ENCODE results near the gene CES2.

DNA sequence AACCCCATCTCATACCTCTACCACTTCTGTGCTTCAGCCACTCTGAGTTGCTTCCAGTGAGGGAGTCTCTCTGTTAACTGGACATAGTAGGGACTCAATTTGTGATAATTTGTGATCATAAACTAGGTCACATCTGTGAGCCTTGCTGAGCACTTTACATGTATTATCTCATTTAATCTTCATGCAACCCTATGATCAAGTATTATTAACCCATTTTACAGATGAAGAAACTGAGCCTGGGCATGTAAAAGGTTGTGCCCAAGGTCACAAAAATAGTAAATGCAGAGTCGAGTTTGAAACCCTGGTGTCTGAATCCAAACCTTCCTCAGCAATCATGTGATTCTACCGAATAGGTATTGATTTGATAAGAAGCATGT, 36.4 kb upstream of the CES2 start:
- TF ChIP-seq TEAD4 (IDR thresholded peaks at IDR 0.05; ENCODE audit: low read length): no peak
- TF ChIP-seq TEAD4 (CRISPR knock-in tag; IDR thresholded peaks at IDR 0.05; ENCODE audit: borderline replicate concordance): no peak
- no peak for TF ChIP-seq C11orf30 (IDR thresholded peaks at IDR 0.05; ENCODE audit: low read depth)
- no peak for TF ChIP-seq TRIM28 (IDR thresholded peaks at IDR 0.05)
- no peak for TF ChIP-seq TCF7L2 (IDR thresholded peaks at IDR 0.05; ENCODE audit: low read depth, low read length)
- no peak for TF ChIP-seq EZH2 (IDR thresholded peaks at IDR 0.05; ENCODE audit: borderline replicate concordance, low read depth, low read length)
- TF ChIP-seq, protein P1, sequence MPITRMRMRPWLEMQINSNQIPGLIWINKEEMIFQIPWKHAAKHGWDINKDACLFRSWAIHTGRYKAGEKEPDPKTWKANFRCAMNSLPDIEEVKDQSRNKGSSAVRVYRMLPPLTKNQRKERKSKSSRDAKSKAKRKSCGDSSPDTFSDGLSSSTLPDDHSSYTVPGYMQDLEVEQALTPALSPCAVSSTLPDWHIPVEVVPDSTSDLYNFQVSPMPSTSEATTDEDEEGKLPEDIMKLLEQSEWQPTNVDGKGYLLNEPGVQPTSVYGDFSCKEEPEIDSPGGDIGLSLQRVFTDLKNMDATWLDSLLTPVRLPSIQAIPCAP (CRISPR knock-in tag; IDR thresholded peaks at IDR 0.05; ENCODE audit: borderline replicate concordance): no peak
- no peak for TF ChIP-seq GTF2A2 (tag; IDR thresholded peaks at IDR 0.05)
- TF ChIP-seq ETV1 (tag; conservative IDR thresholded peaks at IDR 0.05; ENCODE audit: low read depth): no peak
- no peak for TF ChIP-seq LCOR (CRISPR knock-in tag; IDR thresholded peaks at IDR 0.05)
- no peak for TF ChIP-seq CHD2 (IDR thresholded peaks at IDR 0.05; ENCODE audit: low read depth, low read length)
- no peak for TF ChIP-seq TARDBP (IDR thresholded peaks at IDR 0.05)
- no peak for TF ChIP-seq HNRNPK (IDR thresholded peaks at IDR 0.05; ENCODE audit: low read depth, low read length, poor library complexity, severe bottlenecking)
- no peak for TF ChIP-seq SRSF9 (IDR thresholded peaks at IDR 0.05; ENCODE audit: borderline replicate concordance, low read depth, low read length)
- TF ChIP-seq, protein P2, sequence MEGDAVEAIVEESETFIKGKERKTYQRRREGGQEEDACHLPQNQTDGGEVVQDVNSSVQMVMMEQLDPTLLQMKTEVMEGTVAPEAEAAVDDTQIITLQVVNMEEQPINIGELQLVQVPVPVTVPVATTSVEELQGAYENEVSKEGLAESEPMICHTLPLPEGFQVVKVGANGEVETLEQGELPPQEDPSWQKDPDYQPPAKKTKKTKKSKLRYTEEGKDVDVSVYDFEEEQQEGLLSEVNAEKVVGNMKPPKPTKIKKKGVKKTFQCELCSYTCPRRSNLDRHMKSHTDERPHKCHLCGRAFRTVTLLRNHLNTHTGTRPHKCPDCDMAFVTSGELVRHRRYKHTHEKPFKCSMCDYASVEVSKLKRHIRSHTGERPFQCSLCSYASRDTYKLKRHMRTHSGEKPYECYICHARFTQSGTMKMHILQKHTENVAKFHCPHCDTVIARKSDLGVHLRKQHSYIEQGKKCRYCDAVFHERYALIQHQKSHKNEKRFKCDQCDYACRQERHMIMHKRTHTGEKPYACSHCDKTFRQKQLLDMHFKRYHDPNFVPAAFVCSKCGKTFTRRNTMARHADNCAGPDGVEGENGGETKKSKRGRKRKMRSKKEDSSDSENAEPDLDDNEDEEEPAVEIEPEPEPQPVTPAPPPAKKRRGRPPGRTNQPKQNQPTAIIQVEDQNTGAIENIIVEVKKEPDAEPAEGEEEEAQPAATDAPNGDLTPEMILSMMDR (IDR thresholded peaks at IDR 0.05 in 2 of 3, conservative IDR thresholded peaks at IDR 0.05 in 1 of 3; ENCODE audit: insufficient read depth in 2 of 3, low read depth in 1 of 3, low read length in 3 of 3): no peak
